DOHH2 (cell line): Measurements from ENCODE around the gene IKZF3.

Source experiments
- EZH2phosphoT487 ChIP-seq: fragments of 200-600 bp; sonication (generic); IDR thresholded peaks from 2 replicates; pipeline ENCODE4 v1.6.1; 2017; ENCODE audit warnings: borderline replicate concordance, mild to moderate bottlenecking, antibody characterized with exemption, low read length, moderate library complexity, mixed read lengths
- TF ChIP-seq, protein P1 (sequence below): fragments of 200-600 bp; sonication (generic); IDR thresholded peaks from one replicate; pipeline ENCODE4 v1.5.1; 2014; ENCODE audit warnings: antibody characterized with exemption, mild to moderate bottlenecking, low read depth, low read length; ENCODE audit not compliant: poor library complexity, severe bottlenecking

- TF ChIP-seq, protein P1, sequence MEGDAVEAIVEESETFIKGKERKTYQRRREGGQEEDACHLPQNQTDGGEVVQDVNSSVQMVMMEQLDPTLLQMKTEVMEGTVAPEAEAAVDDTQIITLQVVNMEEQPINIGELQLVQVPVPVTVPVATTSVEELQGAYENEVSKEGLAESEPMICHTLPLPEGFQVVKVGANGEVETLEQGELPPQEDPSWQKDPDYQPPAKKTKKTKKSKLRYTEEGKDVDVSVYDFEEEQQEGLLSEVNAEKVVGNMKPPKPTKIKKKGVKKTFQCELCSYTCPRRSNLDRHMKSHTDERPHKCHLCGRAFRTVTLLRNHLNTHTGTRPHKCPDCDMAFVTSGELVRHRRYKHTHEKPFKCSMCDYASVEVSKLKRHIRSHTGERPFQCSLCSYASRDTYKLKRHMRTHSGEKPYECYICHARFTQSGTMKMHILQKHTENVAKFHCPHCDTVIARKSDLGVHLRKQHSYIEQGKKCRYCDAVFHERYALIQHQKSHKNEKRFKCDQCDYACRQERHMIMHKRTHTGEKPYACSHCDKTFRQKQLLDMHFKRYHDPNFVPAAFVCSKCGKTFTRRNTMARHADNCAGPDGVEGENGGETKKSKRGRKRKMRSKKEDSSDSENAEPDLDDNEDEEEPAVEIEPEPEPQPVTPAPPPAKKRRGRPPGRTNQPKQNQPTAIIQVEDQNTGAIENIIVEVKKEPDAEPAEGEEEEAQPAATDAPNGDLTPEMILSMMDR: no peak
- TF ChIP-seq EZH2phosphoT487: no peak
These were observed 90.1 kb downstream of the IKZF3 start for GRCh38 chr17:39774047-39774446.
